ENCODE data around the gene ZFYVE28. TPM values are rescaled to one million over a fixed set of nuclear protein-coding genes. Genes with fewer than 3 reads are reported as not detected.

ZFYVE28 gene
- polyA plus RNA-seq, 4 donors, result 2.3 to 3.1 (median 2.7) TPM

DNA sequence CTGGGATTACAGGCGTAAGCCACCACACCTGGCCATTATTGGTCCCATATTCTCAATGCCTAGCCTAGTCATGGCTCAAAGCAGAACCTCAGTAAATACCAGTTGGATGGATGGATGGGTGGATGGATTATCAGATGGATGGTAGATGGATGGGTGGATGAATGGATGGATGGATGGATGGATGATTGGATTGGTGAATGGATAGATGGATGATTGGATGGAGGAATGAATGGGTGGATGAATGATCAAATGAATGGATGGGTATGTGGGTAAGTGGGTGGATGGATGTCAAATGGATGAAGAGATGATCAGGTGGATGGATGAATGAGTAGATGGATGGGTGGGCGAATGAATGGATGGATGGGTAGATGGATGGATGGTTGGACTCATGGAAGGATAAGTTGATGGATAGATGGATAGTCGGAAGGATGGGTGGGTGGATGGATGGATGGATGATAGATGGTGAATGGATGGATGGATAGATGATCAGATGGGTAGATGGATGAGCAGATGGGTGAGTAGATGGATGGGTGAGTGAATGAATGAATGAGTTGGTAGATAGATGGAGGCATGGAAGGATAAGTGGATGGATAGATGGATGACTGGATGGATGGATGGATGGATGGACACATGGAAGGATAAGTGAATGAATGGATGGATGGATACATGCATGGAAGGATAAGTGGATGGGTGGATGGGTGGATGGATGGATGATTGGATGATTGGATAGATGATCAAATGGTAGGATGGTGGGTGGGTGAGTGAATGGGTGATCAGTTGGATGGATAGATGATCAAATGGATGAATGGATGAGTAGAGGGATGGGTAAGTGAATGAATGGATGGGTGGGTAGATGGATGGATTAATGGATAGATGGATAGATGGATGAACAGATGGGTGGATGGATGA, 28.5 kb upstream of the ZFYVE28 start:
- no peak for DNase-seq (ENCODE audit: low read depth in 4 of 4, low spot score in 2 of 4)

DNA sequence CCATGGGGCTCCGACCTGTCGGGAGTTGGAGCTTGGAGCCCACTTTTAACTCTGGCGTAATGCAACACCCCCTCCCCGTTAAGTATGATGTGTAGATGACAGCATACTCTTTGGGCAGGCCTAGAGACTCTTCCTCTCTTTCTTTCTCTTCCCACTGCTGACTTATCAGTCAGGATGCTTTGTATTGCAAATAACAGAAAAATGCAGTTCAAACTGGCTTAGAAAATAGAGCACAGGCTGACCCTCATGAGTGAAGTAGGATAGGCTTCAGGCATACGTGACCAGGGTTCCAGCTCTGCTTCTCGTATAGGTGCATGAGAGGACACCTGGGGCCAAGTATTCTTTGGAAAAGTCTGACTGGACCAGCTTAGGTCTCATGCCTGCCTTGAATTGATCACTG, 27.1 kb upstream of the ZFYVE28 start:
- DNase-seq (ENCODE audit: low read depth in 4 of 4, low spot score in 2 of 4), result no peak

DNA sequence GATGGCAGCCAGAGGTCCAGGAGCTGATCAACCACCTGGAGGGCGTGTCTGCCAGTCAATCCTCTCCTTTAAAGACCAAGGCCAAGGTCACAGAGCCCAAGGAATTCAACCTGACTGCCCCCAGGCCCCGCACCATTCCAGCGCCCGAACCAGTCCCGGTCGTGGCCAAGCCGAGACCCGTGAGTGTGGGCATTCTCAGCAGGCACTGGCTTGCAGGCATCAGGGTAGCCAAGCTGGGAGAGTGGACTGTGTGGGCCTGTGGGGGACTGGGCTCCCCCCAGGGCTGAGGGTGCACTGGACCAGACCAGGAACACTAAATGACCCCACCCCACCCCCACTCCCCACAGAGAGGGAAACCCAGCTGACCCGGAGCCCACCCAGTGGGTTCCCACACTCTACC, 26.7 kb upstream of the ZFYVE28 start:
- no peak for DNase-seq (ENCODE audit: low read depth in 4 of 4, low spot score in 2 of 4)

DNA sequence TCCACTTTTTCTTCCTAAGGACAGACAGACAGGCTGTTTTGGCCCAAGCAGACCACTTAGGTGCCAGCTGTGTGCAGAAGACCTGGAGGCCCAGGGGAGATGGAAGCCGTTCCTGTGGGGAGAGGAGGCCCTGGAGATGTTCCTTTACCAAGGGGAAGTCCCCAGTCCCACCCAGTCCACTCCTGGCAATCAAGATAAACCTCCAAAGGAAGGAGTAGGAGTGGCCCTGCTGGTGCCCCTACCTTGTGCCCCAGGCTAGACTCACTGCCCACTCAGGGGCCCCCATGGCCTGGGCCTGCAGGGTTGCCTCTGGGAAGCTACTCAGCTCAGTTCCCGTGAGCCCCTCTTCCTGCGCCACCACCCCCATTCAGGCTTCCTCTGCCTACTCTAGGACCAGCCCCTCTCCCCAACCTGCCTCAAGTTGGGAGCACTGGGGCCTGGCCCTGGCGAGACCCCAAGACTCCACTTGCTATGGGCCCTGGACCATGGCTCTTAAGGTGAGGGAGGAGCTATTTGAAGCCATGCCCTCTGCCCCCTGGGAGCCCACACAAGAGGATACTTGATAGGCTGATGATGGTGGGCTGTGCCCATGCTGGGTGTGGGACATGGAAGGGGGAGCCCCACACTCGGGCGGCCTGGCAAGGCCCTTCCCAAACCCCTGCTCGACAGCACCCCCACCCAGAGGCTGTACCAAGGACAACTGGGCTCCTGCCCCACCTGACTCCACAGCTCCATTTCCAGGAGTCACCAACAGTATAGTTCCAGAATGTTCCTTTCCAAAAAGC, 25.7 kb upstream of the ZFYVE28 start:
- no peak for DNase-seq (ENCODE audit: low read depth in 4 of 4, low spot score in 2 of 4)

DNA sequence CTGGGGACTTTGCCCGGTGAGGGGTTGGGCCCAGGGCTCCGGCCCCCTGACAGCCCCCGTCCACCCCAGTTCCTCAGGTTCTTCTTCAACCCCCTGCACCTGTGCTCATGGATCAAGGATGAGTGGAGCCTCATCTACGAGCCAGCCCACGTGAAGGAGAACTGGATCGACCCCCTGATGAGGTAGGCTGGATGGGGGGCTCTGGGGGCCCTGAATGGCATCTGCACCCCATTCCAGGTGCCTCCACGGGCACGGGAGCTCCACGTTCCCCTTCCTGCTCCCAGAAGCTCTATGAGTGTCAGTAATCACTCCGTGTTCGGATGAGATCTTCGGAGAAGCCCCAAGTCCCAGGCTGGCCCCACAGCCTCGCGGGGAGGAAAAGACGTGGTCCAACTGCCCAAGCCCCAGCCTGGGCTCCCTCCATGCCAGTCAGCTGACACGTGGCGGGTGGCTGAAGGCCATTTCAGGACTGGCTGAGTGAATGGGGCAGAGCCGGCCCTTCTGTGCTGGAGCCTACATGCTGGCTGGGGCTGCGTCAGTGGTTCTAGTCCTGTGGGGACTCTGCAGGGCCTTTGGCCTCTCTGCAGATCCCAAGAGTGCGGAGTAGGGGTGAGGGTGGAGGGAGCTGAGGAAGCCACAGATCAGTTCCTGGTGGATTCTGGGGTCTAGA, 24.8 kb upstream of the ZFYVE28 start:
- DNase-seq (ENCODE audit: low read depth in 4 of 4, low spot score in 2 of 4), result no peak

DNA sequence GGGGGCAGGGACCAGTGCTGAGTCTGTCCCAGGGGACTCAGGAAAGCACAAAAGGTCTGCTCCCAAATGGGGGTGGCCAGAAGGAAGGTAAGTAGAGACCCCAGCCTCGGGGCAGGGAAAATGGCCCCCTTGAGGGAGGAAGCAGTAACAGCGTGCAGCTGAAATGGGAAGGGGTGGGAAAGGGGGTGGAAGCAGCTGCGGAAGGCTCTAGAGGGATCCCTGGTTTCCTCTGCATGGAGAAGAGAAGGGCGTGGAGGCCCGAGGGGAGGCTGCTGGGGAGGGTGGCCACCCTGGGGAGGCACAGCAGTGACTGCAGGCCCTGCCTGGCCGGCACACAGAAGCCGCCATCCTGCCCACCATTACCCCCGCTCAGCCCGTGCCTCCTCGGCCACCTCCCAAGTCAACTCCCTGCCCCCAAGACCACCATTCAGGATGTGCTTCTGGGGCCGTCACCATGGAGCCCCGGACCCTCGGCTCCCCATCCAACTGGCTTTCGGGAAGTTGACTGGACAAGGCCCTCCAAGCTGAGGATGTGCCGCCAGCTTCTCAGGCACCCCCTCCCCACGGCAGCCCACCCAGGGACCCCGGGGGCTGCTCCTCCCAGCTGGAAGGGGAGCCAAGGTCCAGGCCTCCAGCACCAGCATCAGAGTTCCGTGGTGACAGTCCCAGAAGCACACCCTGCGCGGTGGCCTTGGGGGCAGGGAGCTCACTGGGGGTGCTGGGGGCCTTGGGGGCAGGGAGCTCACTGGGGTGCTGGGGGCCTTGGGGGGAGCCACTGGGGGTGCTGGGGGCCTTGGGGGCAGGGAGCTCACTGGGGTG, 23.9 kb upstream of the ZFYVE28 start:
- no peak for DNase-seq (ENCODE audit: low read depth in 4 of 4, low spot score in 2 of 4)

DNA sequence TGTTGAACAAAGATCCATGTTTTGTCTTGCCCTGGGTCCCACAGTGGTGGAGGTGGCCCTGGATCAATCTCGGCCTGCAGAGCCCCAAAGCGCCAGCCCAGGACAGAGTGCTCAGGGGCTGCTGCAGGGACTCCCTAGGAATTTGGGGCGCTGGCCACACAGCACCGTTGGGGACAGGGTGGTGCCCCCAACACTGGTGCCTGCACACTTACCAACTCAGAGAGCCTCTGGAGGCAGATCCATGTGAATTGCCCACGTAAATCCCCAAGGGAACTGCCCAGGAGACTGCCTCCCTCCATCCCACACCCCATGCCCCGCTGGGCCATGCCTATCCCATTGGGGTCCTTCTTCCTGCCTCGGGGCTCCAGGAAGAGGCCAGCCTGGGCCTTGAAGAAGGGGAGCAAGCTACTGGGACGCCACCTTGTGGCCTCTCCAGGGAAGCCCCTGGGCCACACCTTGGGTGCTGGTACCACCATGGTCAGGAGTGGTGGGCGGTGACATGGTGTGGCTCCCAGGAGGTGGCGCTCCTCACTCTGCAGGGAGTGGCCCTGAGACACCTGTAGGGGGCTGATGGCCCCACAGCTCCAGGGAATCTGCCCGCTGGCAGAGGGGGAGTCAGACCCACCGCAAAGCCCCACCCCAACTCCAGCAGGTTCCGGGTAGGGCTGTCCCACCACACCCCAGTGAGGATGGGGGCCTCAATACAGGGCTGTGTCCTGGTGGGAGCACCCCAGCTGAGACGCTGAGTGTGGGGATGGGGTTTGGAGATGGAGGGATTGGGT, 23.1 kb upstream of the ZFYVE28 start:
- DNase-seq (ENCODE audit: low read depth in 4 of 4, low spot score in 2 of 4), result no peak

DNA sequence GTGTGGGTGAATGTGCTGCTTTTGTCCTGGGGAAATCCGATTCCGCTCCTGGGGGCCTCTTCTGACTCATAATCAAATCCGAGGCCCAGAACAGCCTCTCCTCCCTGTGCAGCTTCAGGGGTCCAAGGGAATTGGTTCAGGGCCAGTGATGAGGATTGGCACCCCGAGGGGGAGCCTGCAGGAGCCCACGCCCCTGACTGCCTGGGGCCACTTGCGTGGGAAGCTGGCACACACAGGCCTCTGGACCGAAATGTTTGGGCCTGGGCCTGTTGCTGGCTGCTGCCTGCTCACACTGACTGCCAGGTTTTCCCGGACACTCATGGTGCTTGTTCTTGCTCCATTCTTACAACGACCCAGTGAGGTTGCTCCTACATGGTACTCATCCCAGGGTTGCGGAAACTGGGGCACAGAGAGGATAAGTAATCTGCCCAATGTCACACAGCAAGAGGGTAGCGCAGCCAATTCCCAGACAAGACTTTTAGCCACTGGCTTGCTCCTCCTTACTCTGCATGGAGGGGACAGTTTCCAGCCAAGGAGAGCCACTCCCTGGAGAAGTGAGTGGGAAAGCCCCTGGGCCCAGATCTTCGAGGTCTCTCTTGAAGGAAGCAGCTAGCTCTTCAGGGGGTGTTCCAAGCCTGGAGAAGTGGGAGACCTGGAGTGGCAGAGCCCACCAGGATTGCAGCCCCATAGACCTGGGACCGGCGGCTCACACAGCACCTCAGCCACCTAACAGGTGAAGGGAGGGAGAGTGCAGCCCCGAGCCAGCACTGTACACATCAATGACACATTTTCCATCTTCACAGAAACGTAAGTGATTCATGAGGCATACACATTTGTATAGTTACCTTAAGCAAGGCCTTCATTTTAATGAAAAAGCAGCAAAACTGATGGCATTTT, 20.6 kb upstream of the ZFYVE28 start:
- no peak for DNase-seq (ENCODE audit: low read depth in 4 of 4, low spot score in 2 of 4)

DNA sequence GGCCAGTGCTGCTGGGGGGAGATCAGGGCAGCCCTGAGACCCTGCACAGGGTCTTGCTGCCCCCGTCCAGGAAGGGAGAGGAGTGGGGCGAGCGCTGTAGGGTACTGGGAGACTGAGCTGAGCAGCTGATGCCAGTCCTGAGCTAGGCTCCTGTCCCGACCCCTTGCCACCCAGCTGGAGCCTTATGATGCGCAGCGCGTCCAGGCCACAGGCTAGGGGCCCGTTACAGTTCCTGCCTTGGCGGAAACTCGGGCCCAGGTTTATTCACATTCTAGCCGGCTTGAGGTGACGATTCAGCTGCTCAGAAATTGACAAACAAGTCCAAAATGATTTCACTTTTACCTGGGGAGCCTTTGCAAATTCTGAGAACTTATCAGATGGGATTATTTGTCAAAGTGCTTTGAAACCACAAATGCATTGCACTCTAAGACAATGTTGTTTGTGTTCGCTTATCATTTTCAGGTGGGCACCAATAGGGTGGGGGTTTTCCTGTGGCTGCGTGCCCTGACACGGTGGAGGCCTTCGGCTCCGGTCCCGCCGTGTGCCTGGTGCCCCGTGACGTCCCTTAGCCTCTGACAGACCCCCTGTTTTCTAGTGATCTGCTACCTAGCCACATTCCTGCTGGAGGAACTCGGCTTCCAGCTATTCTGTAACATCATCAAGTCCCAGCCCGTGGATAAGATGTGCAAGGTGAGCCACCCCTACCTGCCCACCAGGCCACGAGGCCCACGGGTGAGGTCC, 19.2 kb upstream of the ZFYVE28 start:
- DNase-seq (ENCODE audit: low read depth in 4 of 4, low spot score in 2 of 4), result no peak

DNA sequence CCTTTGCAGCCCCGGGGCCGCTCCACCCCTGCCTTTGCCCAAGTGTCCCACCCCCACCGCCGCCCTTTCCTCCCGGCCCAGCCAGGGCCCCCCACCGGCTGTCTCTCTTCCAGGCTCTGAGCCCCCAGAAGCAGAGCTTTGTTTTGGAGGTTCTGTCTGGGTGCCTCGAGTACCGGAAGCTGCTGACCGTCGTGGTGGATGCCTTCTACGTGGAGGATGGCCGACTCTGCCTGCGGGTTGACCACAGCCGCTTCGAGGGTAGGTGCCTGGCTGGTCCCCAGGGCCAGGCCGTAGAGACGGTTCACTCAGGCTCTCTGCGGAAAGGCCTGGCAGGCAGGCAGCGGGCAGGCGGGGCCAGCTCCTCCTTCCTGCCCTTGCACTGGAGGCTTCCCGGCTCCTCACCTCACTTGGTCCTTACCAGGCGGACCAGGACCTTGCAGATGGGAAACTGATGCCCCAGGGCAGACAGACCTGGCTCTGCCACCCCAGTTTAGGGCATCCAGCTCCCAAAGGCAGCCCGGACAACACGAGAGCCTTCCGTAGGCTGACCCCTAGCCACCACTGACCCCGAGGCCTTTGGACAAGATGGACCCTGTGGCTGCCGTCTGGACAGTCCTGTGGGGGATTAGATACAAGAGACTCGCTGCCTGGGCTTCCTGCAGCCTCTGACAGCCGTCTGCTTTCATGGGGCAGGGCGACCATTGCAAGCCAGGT, 18.5 kb upstream of the ZFYVE28 start:
- DNase-seq (ENCODE audit: low read depth in 4 of 4, low spot score in 2 of 4), result no peak

DNA sequence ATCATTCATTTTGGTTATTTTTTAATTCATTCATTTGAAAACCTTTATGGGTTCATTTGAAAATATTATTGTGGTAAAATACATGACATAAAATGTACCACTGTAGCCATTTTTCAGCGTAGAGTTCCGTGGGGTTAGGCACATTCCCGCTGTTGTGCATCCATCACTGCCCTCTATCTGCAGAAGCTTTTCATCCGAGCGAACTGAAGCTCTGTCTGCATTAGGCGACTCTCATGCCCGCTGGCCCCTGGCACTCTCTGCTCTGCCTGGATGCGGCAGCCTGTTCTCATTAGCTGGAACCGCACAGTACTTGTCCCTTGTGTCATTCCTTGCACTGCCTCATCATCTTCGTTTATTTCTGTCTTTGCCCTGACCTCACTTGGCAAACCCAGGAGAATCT, 17.9 kb upstream of the ZFYVE28 start:
- DNase-seq (ENCODE audit: low read depth in 4 of 4, low spot score in 2 of 4), result no peak

DNA sequence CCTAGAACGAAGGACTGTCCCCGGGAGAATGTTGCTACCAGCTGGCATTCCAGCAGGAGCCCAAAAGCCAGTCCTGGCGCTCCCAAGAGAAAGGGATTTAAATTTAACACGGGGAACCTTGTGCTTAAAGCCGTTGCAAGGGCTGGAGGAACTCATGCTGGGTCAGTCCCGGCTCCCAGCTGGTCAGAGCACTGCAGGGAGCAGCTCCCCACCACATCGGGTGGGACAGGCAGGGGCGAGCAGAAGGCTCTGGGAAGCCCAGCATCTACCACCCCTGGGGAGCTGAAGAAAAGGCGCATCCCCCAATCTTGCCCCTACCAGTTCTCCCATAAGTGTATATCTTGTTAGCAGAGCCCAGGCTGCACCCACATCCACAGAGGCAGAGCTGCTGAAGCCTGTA, 16.0 kb upstream of the ZFYVE28 start:
- no peak for DNase-seq (ENCODE audit: low read depth in 4 of 4, low spot score in 2 of 4)

DNA sequence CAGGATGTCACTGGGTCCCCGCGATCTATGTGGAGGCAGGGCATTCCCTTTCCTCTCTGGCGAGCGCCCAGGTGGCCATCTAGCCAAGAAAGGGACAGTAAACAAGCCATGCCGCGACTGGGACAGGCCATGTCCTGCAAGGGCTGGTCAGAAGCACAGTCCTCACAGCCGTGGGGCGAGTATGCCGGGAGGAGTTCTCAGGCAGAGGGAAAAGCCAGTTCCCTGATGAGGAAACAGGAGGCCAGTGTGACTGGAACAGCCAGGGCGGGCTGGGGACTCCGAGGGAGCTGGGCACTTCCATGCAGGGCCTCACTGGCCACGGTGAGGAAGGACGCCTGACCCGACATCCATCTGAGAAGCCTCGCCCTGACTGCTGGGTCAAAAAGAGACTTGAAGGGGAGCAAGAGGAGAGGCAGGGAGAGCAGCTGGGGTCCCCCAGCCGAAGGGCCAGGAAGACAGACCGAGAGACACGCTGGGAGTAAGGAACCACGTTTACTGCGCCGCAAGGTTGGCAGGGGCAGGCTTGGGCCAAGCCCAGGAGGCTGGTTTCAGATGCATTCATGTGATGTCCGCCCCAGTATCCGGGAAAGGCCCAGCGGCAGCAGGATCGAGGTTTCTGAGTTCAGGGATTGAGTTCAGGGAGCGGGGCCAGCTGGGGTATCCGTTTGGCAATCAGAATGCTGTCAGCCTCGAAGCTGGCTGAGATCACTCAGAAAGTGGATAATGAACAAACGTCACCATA, 15.3 kb upstream of the ZFYVE28 start:
- no peak for DNase-seq (ENCODE audit: low read depth in 4 of 4, low spot score in 2 of 4)

DNA sequence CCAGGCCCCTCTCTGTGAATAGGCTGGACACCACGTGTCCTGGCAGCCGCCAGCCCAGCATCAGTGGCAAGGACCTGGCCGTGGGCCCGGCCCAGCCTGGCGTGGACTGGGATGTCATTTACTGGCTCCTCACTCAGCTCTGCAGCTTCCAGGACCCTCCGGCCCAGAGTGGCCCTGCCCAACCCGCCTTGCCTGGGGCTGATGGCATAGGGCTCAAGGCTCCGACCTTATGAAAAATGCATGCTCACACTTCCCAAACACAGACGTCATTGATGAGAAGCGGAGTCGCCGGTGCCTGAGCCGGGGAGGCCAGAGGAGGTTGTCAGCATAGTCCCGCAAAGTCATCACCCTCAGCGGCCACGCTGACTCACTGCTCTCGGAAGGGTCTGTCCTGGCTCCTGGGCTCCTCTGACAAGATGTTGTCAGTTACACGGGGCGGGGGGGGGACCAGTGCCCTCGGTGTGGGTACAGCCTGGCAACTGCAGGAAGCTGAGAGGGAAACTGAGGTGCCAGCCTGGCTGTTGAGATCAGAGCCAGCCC, 14.6 kb upstream of the ZFYVE28 start:
- no peak for DNase-seq (ENCODE audit: low read depth in 4 of 4, low spot score in 2 of 4)

DNA sequence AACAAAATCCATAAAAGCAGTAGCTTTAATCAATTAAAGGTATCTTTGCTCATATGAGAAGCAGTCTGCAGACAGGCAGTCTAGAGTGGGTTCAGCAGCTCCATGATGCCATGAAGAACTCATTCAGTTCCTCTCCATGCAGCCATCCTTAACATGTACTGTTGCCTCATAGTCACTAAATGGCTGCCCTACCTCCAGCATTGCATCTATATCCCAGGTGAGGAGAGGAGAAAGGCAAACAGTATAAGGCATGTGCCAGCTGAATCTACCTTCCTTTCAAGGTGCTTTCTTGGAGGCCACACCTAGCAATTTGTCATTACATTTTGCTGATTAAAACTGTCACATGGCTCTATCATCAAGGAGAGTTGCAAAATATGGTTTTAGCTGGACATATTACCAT, 13.6 kb upstream of the ZFYVE28 start:
- DNase-seq (ENCODE audit: low read depth in 4 of 4, low spot score in 2 of 4), result no peak
